ENCODE results near the gene ZNF57.

- TF ChIP-seq CTCF (IDR thresholded peaks at IDR 0.05), result peak; percentile 40 to 66 (median 63)
- TF ChIP-seq POLR2A (IDR thresholded peaks at IDR 0.05), result no peak
Measured at GRCh38 chr19:2887391-2887914, 13.3 kb upstream of the ZNF57 start.
